Measurements from ENCODE around the gene JAK1.
A peak's percentile ranks its signal among the peaks of the same experiment; 100 is the strongest.

JAK1 gene

GRCh38 chr1:64961923-64962322, 4.4 kb downstream of the JAK1 start:
- in situ Hi-C loops (cut with MboI; ENCODE audit: low sequenced_read_pairs, unreplicated experiment) = loop anchor here (10.0 kb wide), 1 partner anchor 67 kb away; no protein-coding TSS in a partner anchor
- no peak for TF ChIP-seq CTCF (IDR thresholded peaks at IDR 0.05; ENCODE audit: borderline replicate concordance, control extremely low read depth, extremely low read depth, insufficient read depth, missing control alignments)
- DNase-seq (ENCODE audit: low spot score) = no peak

- in situ Hi-C loops (cut with MboI; ENCODE audit: low sequenced_read_pairs, unreplicated experiment) = loop anchor here (10.0 kb wide), 1 partner anchor 66 kb away; no protein-coding TSS in a partner anchor
- no peak for TF ChIP-seq CTCF (IDR thresholded peaks at IDR 0.05; ENCODE audit: borderline replicate concordance, control extremely low read depth, extremely low read depth, insufficient read depth, missing control alignments)
- DNase-seq (ENCODE audit: low spot score) = peak; percentile 44
Measured at GRCh38 chr1:64960731-64961130, 5.6 kb downstream of the JAK1 start.

DNA sequence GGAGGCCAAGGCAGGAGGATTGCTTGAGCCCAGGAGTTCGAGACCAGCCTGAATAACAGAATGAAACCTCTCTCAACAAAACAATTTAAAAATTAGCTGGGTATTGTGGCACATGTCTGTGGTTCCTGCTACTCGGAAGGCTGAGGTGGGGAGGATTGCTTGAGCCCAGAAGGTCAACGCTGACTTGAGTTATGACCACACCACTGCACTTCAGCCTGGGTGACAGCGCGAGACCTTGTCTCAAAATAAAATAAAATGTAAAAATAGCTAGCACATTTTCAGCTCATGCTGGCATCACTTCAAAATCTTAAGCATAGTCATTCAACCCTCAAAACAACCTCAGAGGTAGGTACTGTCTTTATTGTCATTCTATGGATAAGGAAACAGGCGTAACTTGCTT, 6.4 kb downstream of the JAK1 start:
- DNase-seq (ENCODE audit: low spot score) = no peak
- no peak for TF ChIP-seq CTCF (IDR thresholded peaks at IDR 0.05; ENCODE audit: borderline replicate concordance, control extremely low read depth, extremely low read depth, insufficient read depth, missing control alignments)
- in situ Hi-C loops (cut with MboI; ENCODE audit: low sequenced_read_pairs, unreplicated experiment) = loop anchor here (10.0 kb wide), 1 partner anchor 65 kb away; no protein-coding TSS in a partner anchor

GRCh38 chr1:64956733-64957441, 9.5 kb downstream of the JAK1 start:
- peak; percentile 83 for DNase-seq (ENCODE audit: low spot score)
- TF ChIP-seq CTCF (IDR thresholded peaks at IDR 0.05; ENCODE audit: borderline replicate concordance, control extremely low read depth, extremely low read depth, insufficient read depth, missing control alignments) = no peak
- in situ Hi-C loops (cut with MboI; ENCODE audit: low sequenced_read_pairs, unreplicated experiment) = no loop called here

- in situ Hi-C loops (cut with MboI; ENCODE audit: low sequenced_read_pairs, unreplicated experiment) = no loop called here
- no peak for TF ChIP-seq CTCF (IDR thresholded peaks at IDR 0.05; ENCODE audit: borderline replicate concordance, control extremely low read depth, extremely low read depth, insufficient read depth, missing control alignments)
- DNase-seq (ENCODE audit: low spot score) = no peak
Measured at GRCh38 chr1:64956010-64956640, 10.2 kb downstream of the JAK1 start.

DNA sequence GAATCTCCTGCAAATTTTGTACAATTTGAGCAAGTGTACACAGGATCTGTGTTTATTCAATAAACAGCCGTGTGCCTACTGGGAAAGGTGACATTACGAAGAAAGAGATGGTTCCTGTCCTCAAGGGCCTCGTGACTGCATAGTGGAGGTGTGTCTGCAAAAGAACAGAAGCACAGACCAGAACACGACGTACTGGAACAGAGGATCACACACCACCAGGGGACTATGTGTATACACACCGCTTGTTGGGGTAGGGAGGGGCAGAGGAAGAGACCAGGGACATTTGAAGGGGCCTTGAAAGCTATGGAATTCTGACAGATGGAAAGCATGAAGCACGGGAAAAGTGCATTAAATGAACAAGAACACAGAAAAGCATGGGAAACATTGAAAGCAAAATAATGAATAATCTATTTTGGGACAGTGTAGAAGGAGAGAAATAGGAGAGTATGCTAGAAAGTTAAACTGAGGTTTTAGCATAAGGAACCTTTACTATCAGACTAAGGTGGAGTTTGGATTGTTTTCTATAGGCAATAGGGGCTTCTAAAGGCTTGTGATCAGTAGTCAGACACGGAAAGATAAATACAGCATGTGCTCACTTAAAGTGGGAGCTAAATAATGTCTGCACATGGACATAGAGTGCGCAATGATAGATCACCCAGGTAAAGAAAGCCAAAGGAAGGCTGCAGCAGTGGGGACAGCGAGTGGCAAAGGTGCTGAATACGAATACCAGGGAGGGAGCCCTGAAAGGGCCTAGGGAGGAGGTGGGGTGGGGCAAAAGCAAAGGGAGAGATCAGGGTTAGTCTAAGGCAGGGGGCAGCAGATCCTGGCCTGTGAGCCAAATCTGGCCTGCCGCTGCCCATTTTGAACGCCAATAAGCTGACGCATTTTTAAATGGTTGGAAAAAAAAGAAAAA, 11.0 kb downstream of the JAK1 start:
- no peak for TF ChIP-seq CTCF (IDR thresholded peaks at IDR 0.05; ENCODE audit: borderline replicate concordance, control extremely low read depth, extremely low read depth, insufficient read depth, missing control alignments)
- DNase-seq (ENCODE audit: low spot score) = no peak
- in situ Hi-C loops (cut with MboI; ENCODE audit: low sequenced_read_pairs, unreplicated experiment) = no loop called here

Measured in GM13976 (cell line).